Measurements from ENCODE around the gene BICRA. TPM values are rescaled to one million over a fixed set of nuclear protein-coding genes. Genes with fewer than 3 reads are reported as not detected.
A peak's percentile ranks its signal among the peaks of the same experiment; 100 is the strongest.

BICRA gene
- total RNA-seq, 1 experiment from 2014 or later: 3.5 TPM

DNA sequence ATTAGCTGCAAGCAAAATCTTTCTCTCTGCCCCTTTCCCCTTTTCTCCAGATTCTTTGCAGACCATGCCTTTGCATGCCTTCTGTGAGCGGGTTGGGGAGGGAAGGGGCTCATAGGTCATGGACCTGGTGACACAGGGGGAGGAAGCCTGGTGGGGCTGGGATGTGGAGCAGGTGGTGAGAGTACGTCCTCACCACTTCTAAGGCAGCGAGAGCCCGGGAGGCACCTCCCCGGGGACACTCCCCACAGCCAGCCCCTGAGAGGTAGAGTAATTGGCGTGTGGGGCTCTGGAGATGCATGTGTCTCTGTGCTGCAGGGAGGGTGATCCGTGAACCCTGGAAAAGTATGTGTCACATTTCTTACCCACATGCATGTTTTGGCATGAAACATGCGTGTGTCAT is 61.8 kb downstream of the BICRA start:
- peaks cover 49% of the 10 kb centered on the region for H3K36me3 ChIP-seq
- no peaks in the 10 kb centered on the region for H3K27me3 ChIP-seq (replicated peaks)
- no peaks in the 10 kb centered on the region for H3K9me3 ChIP-seq (replicated peaks)
- no peak overlapping the region for H3K4me3 ChIP-seq
- H3K27ac ChIP-seq: no peak overlapping the region
- H3K4me1 ChIP-seq (replicated peaks): peaks cover 21% of the 10 kb centered on the region
- DNase-seq (ENCODE audit: low read depth in 1 of 2, low spot score in 2 of 2): no peak

DNA sequence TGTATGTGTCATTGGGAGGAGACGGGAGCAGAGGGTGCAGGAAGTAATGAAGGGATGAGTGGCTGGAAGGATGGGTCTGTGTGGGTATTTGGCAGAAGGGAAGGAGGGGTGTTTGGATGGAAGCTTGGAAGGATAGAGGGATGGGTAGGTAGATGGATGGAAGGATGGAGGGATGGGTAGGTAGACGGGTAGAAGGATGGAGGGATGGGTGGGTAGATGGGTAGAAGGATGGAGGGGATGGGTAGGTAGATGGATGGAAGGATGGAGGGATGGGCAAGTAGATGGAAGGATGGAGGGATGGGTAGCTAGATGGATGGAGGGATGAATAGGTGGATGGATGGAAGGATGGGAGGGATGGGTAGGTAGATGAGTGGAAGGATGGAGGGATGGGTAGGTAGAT is 62.6 kb downstream of the BICRA start:
- Histone ChIP-seq H3K4me1 (replicated peaks) (peaks cover 27% of the 10 kb centered on the region), H3K27me3 (replicated peaks) (no peaks in the 10 kb centered on the region), H3K9me3 (replicated peaks) (no peaks in the 10 kb centered on the region), H3K27ac (no peak overlapping the region), H3K36me3 (peaks cover 52% of the 10 kb centered on the region), H3K4me3 (no peak overlapping the region)
- DNase-seq (ENCODE audit: low read depth in 1 of 2, low spot score in 2 of 2): no peak

DNA sequence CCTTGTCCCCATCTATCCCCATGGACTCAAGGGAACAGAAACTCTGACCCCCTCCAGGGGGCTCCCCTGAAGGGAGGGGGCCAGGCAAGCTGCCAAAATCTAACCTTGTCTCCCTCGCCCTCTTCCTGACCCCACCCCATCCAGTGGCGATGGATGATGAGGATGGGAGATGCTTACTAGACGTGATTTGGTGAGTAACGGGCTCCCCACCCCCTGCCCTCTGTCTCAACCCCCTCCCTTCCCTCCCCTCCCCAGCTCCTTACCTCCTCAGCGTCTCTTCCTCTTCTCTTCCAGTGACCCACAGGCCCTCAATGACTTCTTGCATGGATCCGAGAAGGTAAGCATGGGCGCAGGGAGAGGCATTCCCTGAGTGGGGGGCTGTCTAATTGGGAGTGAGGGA is 64.5 kb downstream of the BICRA start:
- Histone ChIP-seq H3K27ac (no peak overlapping the region), H3K4me3 (no peak overlapping the region), H3K27me3 (replicated peaks) (no peaks in the 10 kb centered on the region), H3K4me1 (replicated peaks) (peaks cover 20% of the 10 kb centered on the region), H3K9me3 (replicated peaks) (no peaks in the 10 kb centered on the region), H3K36me3 (peaks cover 65% of the 10 kb centered on the region)
- DNase-seq (ENCODE audit: low read depth in 1 of 2, low spot score in 2 of 2): no peak

DNA sequence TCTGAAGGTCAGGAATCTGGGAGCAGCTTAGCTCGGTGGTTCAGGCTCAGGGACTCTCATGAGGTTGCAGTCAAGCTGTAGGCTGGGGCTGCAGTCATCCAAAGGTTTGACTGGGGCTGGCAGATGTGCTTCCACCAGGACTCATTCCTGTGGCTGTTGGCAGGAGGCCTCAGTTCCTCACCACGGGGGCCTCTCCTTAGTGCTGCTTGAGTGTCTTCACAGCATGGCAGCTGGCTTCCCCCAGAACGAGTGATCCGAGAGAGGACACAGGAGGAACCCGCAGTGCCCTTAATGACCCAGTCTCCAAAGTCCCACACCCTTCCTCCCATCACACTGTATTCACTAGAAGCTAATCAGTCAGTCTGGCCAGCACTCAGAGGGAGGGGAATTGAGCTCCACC is 65.6 kb downstream of the BICRA start:
- DNase-seq (ENCODE audit: low read depth in 1 of 2, low spot score in 2 of 2): no peak
- Histone ChIP-seq H3K27me3 (replicated peaks) (no peaks in the 10 kb centered on the region), H3K36me3 (peaks cover 75% of the 10 kb centered on the region), H3K4me1 (replicated peaks) (peaks cover 20% of the 10 kb centered on the region), H3K9me3 (replicated peaks) (no peaks in the 10 kb centered on the region), H3K4me3 (no peak overlapping the region), H3K27ac (no peak overlapping the region)

DNA sequence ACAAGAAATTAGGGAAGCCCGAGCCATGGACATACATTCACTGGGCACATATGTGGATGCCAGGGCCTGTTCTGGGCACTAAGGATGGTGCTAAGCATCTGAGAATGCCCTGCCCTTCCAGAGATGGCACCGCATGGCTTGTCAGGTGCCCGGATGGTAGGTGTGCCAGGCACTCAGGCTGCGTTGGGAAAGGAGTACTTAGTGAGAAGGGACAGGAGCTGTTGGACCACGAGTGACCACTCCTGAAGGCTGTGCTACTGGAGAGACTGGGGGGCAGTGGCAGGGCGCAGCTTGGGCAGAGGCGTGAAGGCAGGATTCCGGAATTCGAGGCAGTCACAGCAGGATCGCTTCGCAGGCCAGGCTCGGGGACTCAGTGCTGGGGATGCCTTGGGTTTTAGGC is 66.3 kb downstream of the BICRA start:
- DNase-seq (ENCODE audit: low read depth in 1 of 2, low spot score in 2 of 2): no peak
- Histone ChIP-seq H3K4me3 (no peak overlapping the region), H3K27me3 (replicated peaks) (no peaks in the 10 kb centered on the region), H3K27ac (no peak overlapping the region; the same call in 1 of the 2 replicates), H3K36me3 (peaks cover 76% of the 10 kb centered on the region), H3K4me1 (replicated peaks) (peaks cover 20% of the 10 kb centered on the region), H3K9me3 (replicated peaks) (no peaks in the 10 kb centered on the region)

DNA sequence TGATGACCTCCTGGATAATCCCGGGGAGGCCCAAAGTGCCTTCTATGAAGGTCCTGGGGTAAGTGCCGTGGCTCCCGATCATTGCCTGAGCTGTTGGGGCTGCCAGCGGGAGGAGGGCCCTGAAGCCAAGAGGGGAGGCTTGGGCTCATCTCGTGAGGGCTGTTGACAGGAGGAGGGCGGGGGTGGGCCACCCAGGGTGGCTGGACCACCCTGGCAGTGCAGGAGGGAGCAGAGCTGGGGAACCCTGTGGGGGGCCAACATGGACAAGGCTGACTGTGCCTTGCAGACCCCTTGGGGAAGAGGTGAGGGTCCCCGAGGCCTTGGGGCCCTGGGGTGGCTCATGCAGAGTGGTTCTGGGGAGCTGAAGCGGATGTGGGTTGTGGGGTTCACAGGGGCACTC is 66.9 kb downstream of the BICRA start:
- Histone ChIP-seq H3K27me3 (replicated peaks) (no peaks in the 10 kb centered on the region), H3K4me3 (no peak overlapping the region), H3K4me1 (replicated peaks) (peaks cover 20% of the 10 kb centered on the region), H3K9me3 (replicated peaks) (no peaks in the 10 kb centered on the region), H3K27ac (no peak overlapping the region; the same call in 1 of the 2 replicates), H3K36me3 (peaks cover 76% of the 10 kb centered on the region)
- DNase-seq (ENCODE audit: low read depth in 1 of 2, low spot score in 2 of 2): peak; percentile 44 to 72

DNA sequence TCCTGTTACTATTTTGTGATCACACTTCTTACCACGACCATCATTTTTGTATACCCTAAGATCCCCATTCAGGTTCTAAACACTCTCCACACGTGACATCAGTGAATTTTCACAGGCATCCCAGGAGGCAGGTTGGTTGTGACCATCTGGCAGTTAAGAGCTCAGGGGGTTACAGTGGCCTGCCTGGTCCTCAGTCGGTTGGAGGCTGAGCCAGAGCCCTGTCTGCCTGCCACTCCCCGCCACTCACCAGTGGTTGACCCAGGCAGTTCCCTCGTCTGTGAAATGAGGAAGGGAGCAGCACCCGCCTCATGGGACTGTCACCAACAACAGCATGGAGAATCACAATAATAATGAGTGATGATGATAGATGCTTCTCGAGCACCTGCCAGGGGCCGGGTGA is 67.9 kb downstream of the BICRA start:
- DNase-seq (ENCODE audit: low read depth in 1 of 2, low spot score in 2 of 2): no peak
- H3K9me3 ChIP-seq (replicated peaks): no peaks in the 10 kb centered on the region
- peaks cover 20% of the 10 kb centered on the region for H3K4me1 ChIP-seq (replicated peaks)
- no peak overlapping the region for H3K27ac ChIP-seq
- peaks cover 80% of the 10 kb centered on the region for H3K36me3 ChIP-seq
- no peaks in the 10 kb centered on the region for H3K27me3 ChIP-seq (replicated peaks)
- no peak overlapping the region for H3K4me3 ChIP-seq

DNA sequence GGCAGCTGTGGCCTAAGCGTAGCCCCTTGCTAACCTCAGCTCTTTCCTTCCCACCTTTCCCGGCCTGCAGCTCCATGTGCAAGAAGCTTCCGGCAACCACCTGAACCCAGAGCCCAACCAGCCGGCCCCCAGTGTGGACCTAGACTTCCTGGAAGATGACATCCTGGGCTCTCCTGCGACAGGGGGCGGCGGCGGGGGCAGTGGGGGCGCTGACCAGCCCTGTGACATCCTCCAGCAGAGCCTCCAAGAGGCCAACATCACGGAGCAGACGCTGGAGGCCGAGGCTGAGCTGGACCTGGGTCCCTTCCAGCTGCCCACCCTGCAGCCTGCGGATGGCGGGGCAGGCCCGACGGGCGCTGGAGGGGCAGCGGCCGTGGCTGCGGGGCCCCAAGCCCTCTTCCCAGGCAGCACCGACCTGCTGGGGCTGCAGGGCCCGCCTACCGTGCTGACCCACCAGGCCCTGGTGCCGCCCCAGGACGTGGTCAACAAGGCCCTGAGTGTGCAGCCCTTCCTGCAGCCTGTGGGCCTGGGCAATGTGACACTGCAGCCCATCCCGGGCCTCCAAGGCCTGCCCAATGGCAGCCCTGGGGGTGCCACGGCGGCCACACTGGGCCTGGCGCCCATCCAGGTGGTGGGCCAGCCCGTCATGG is 70.4 kb downstream of the BICRA start:
- Histone ChIP-seq H3K4me1 (replicated peaks) (peaks cover 29% of the 10 kb centered on the region), H3K4me3 (no peak overlapping the region), H3K9me3 (replicated peaks) (no peaks in the 10 kb centered on the region), H3K27me3 (replicated peaks) (no peaks in the 10 kb centered on the region), H3K36me3 (peaks cover 69% of the 10 kb centered on the region), H3K27ac (no peak overlapping the region)
- no peak for DNase-seq (ENCODE audit: low read depth in 1 of 2, low spot score in 2 of 2)

DNA sequence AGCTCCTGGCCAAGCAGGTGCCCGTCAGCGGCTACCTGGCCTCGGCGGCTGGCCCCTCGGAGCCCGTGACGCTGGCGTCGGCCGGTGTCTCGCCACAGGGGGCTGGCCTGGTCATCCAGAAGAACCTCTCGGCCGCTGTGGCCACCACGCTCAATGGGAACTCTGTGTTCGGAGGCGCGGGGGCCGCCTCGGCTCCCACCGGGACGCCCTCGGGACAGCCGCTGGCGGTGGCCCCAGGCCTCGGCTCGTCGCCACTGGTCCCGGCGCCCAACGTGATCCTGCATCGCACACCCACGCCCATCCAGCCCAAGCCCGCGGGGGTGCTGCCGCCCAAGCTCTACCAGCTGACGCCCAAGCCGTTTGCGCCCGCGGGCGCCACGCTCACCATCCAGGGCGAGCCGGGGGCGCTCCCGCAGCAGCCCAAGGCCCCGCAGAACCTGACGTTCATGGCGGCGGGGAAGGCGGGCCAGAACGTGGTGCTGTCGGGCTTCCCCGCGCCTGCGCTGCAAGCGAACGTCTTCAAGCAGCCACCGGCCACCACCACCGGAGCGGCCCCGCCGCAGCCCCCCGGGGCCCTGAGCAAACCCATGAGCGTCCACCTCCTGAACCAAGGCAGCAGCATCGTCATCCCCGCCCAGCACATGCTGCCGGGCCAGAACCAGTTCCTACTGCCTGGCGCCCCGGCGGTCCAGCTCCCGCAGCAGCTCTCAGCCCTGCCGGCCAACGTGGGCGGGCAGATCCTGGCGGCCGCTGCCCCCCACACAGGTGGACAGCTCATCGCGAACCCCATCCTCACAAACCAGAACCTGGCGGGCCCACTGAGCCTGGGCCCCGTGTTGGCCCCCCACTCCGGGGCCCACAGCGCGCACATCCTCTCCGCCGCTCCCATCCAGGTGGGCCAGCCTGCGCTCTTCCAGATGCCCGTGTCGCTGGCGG is 71.3 kb downstream of the BICRA start:
- H3K4me1 ChIP-seq (replicated peaks): peaks cover 21% of the 10 kb centered on the region
- no peak overlapping the region for H3K27ac ChIP-seq
- no peaks in the 10 kb centered on the region for H3K27me3 ChIP-seq (replicated peaks)
- no peak for DNase-seq (ENCODE audit: low read depth in 1 of 2, low spot score in 2 of 2)
- H3K4me3 ChIP-seq: no peak overlapping the region
- H3K36me3 ChIP-seq: peaks cover 66% of the 10 kb centered on the region
- no peaks in the 10 kb centered on the region for H3K9me3 ChIP-seq (replicated peaks)

DNA sequence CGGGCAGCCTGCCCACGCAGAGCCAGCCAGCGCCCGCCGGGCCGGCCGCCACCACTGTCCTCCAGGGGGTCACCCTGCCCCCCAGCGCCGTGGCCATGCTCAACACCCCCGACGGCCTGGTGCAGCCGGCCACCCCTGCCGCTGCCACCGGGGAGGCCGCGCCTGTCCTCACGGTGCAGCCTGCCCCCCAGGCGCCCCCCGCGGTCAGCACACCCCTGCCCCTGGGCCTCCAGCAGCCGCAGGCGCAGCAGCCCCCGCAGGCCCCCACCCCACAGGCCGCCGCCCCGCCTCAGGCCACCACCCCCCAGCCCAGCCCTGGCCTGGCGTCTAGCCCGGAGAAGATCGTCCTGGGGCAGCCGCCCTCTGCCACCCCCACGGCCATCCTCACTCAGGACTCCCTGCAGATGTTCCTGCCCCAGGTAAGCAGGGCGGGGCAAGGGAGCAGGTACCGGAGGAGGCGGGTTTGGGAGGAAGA is 72.0 kb downstream of the BICRA start:
- no peak for DNase-seq (ENCODE audit: low read depth in 1 of 2, low spot score in 2 of 2)
- Histone ChIP-seq H3K9me3 (replicated peaks) (no peaks in the 10 kb centered on the region), H3K4me3 (no peak overlapping the region), H3K36me3 (peaks cover 60% of the 10 kb centered on the region), H3K27me3 (replicated peaks) (no peaks in the 10 kb centered on the region), H3K27ac (no peak overlapping the region), H3K4me1 (replicated peaks) (peaks cover 14% of the 10 kb centered on the region)

DNA sequence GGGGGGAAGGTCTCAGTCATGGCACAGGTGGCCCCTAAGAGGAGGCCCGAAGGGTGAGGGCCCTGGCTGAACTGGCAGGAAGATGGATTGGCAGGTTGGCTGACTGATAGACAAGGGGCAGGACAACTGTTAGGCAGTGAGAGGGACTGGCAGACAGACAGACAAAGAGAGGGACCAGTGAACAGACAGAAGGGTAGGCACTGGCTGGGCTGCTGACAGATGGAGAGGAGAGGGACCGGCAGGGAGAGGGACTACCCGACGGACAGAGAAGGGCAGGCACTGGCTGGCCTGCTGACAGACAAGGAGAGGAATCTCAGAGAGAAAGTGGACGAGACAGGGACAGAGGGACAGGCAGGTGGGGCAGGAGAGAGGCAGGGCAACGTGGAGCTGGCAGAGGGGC is 72.5 kb downstream of the BICRA start:
- H3K4me3 ChIP-seq: no peak overlapping the region
- no peak overlapping the region for H3K27ac ChIP-seq
- H3K4me1 ChIP-seq (replicated peaks): peaks cover 10% of the 10 kb centered on the region
- peaks cover 58% of the 10 kb centered on the region for H3K36me3 ChIP-seq
- no peaks in the 10 kb centered on the region for H3K9me3 ChIP-seq (replicated peaks)
- no peaks in the 10 kb centered on the region for H3K27me3 ChIP-seq (replicated peaks)
- DNase-seq (ENCODE audit: low read depth in 1 of 2, low spot score in 2 of 2): no peak

DNA sequence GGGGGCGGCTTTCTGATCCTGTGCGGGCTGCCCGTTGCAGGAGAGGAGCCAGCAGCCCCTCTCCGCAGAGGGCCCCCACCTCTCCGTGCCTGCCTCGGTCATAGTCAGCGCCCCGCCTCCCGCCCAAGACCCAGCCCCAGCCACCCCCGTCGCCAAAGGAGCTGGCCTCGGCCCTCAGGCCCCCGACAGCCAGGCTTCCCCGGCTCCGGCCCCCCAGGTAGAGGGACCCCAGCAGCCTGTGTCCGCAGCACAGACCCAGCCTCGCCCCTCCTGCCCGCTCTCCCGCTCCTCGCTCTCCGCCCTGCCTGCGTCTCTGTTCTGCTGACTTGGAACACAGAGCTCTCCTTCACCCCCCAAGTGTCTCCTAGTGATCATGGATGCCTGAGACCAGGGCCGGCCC is 73.0 kb downstream of the BICRA start:
- no peak overlapping the region for H3K27ac ChIP-seq
- DNase-seq (ENCODE audit: low read depth in 1 of 2, low spot score in 2 of 2): no peak
- no peaks in the 10 kb centered on the region for H3K27me3 ChIP-seq (replicated peaks)
- H3K4me1 ChIP-seq (replicated peaks): peaks cover 10% of the 10 kb centered on the region
- peaks cover 59% of the 10 kb centered on the region for H3K36me3 ChIP-seq
- no peaks in the 10 kb centered on the region for H3K9me3 ChIP-seq (replicated peaks)
- no peak overlapping the region for H3K4me3 ChIP-seq

DNA sequence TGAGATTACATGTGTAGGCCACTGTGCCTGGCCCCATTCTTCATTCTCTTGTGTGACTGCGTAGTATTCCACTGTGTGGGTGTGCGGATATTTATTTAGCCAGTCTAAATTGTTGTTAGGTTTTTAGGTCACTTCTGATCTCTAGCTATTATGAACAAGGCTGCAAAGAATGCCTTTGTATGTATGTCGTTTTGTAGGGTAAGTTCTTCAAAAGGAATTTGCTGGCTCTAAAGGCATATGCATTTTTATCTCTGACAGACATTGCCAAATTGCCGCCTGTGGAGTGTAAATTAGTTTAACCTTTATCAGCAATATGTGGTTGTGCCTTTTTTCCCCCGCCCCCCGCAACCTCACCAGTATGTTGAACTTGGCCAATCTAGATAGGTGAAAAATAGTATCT is 74.0 kb downstream of the BICRA start:
- Histone ChIP-seq H3K9me3 (replicated peaks) (no peaks in the 10 kb centered on the region), H3K27me3 (replicated peaks) (no peaks in the 10 kb centered on the region), H3K36me3 (peaks cover 55% of the 10 kb centered on the region), H3K4me1 (replicated peaks) (peaks cover 10% of the 10 kb centered on the region), H3K27ac (peak overlapping the region; percentile 30), H3K4me3 (no peak overlapping the region)
- peak in 1 of 2 experiments; percentile 72 for DNase-seq (ENCODE audit: low read depth in 1 of 2, low spot score in 2 of 2)

All from SJSA1 (cell line).